HL-60 (cell line): ENCODE measurements around the gene DNAJB7.

ENCODE experiments used
- GABPA ChIP-seq: IDR thresholded peaks from 2 replicates; pipeline ENCODE4 v1.6.1; 2012; ENCODE audit warnings: low read depth
- TF ChIP-seq, protein P1 (sequence below): IDR thresholded peaks from one replicate; pipeline ENCODE4 v1.5.1; 2011; ENCODE audit warnings: low read length, control low read depth, inconsistent platforms; ENCODE audit not compliant: insufficient read depth

DNA sequence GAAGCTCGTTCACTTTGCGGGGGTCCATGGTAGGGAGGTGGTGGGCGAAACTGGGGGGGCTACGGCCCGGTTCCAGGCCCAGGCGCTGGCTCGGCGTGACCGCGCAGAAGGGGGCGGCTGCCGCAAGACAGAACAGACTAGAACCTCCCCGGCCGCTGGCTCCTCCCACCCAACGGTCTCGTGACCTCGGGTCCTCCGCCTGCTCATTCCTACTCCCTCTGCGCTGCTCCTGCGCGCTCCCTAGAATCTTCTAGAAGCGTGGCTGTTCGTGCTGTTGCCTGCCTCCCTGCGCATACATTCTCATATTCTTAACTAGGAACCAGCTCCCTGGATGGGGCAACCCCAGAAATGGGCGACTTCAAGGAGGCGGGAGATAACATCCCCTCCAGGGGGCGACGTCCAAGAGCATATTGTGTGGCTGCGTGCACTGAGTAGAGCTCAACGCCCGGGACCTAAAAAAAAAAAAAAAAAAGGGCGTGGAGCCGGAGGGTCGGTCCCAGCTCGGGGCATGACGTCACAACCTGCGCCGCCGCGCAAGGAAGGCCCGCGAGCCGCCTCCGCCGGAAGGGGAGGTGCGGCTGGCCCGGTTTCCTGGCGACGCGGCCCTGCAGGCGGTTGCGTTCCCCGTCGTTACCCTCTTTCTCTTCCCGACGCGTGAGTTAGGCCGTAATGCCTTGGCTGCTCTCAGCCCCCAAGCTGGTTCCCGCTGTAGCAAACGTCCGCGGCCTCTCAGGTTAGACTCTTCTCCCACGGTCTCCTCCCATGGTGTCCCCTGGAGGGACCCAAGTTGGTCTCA lies 5.2 kb downstream of the DNAJB7 start, which contains the start of the genes ST13 and XPNPEP3:
- TF ChIP-seq, protein P1, sequence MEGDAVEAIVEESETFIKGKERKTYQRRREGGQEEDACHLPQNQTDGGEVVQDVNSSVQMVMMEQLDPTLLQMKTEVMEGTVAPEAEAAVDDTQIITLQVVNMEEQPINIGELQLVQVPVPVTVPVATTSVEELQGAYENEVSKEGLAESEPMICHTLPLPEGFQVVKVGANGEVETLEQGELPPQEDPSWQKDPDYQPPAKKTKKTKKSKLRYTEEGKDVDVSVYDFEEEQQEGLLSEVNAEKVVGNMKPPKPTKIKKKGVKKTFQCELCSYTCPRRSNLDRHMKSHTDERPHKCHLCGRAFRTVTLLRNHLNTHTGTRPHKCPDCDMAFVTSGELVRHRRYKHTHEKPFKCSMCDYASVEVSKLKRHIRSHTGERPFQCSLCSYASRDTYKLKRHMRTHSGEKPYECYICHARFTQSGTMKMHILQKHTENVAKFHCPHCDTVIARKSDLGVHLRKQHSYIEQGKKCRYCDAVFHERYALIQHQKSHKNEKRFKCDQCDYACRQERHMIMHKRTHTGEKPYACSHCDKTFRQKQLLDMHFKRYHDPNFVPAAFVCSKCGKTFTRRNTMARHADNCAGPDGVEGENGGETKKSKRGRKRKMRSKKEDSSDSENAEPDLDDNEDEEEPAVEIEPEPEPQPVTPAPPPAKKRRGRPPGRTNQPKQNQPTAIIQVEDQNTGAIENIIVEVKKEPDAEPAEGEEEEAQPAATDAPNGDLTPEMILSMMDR: no peak
- peak; percentile 86 for TF ChIP-seq GABPA
